NCI-H510A (cell line): Measurements from ENCODE around the gene MGAM2.

ENCODE experiments used
- DNase-seq: peaks from one replicate; lab custom pipeline; 2025; lab: John Stamatoyannopoulos, UW

MGAM2 gene

GRCh38 chr7:142120524-142120923 lies 9.0 kb downstream of the MGAM2 start:
- no peak for DNase-seq

- no peak for DNase-seq
Observed at GRCh38 chr7:142123184-142123583, 11.7 kb downstream of the MGAM2 start.

DNA sequence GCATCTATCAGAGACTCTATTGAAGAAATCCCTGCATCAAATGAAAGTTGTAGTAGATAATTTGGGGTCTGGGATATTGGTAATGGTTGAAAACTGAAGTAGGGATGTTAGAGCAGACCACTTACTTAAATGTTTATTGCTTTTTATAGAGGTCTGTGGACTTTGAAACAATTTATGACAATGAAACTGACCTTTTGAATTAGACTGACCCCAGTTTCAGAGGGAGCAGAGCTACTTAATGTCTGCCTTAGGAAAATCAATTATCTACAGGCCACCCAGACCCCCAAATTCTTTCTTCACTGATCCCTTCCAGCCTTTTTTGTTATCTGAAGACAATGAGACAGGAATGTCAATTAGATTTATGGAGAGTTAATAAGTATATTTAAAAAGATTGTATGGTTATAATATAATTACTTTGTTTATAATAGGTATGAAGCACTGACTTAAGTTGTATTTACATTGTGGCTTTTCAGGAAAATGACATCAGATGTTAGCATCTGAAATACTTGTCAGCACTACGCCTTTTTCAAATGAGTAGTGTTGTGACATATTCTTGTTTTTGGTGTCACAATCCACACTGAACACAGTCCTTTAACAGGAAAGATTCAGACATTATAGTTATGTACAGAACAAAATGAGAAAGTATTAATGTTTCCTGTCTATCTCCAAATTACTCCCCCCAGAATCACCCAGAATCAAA lies 13.9 kb downstream of the MGAM2 start:
- DNase-seq: no peak

- DNase-seq: no peak
Observed at GRCh38 chr7:142130267-142130666, 18.7 kb downstream of the MGAM2 start.

GRCh38 chr7:142131439-142132185 lies 20.1 kb downstream of the MGAM2 start:
- no peak for DNase-seq

GRCh38 chr7:142133731-142134148 lies 22.2 kb downstream of the MGAM2 start:
- DNase-seq: no peak

DNA sequence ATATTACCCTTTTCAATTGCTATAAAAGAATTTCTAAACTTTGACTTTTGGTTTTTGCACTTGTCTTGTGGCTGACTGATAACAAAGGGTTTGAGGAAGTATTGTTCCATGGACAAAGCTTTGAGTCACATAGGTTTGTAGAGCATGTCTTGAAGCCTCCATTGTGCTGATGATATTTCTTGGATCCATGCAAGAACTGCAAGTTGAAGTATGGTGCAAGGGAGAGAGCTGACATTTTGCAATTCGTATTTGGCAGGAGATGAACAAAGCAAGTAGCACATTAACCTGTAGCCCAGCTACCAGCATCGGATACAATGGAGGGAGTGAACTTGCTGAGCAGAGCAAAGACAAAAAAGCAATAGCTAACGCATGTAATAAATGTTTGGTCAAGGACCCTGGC lies 23.4 kb downstream of the MGAM2 start:
- no peak for DNase-seq

DNA sequence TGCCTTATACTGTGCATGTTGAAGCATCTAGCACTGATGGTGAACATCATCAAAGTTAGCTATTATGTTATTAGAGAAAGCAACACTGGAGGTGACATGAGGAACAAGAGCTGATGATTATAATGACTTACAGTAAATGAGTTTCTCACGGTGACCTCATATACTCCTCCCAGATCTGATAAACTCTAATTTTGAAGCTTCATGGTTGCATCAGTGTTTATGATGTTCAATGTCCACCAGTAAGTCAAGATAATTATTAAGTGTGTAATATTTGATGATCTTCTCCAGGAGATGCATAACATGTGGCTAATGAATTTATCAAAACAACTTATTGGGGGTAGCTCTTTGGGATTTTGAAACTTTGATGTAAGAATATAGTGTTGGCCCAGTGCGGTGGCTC lies 27.5 kb downstream of the MGAM2 start:
- no peak for DNase-seq

GRCh38 chr7:142139597-142140400 lies 28.3 kb downstream of the MGAM2 start:
- no peak for DNase-seq

GRCh38 chr7:142140401-142140959 lies 29.0 kb downstream of the MGAM2 start:
- DNase-seq: no peak

GRCh38 chr7:142142702-142143101 lies 31.2 kb downstream of the MGAM2 start:
- no peak for DNase-seq

DNA sequence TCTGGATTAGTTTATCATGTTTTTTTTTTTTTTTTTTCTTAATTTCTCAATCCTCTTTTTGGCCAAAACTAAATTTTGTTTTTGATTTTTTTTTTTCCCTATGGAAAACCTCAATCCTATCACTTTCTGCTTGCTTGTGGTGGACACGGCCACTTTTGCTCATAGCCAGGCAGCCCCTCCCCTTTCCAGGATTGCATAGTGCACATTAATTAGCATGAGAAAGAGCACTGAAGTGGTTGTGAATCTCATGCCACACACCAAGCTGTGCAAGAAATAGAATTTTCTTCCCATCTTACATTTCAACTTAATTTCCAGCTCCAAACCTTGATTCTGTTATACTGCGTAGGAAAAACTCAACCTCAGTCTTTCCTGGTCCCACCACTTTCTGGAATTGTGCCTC lies 34.6 kb downstream of the MGAM2 start:
- no peak for DNase-seq

GRCh38 chr7:142150356-142150755 lies 38.8 kb downstream of the MGAM2 start:
- no peak for DNase-seq

- no peak for DNase-seq
Observed at GRCh38 chr7:142150869-142151268, 39.4 kb downstream of the MGAM2 start.

GRCh38 chr7:142152076-142152475 lies 40.6 kb downstream of the MGAM2 start:
- no peak for DNase-seq

- no peak for DNase-seq
Observed at GRCh38 chr7:142153400-142153799, 41.9 kb downstream of the MGAM2 start.

- DNase-seq: no peak
Observed at GRCh38 chr7:142158736-142159496, 47.4 kb downstream of the MGAM2 start.

DNA sequence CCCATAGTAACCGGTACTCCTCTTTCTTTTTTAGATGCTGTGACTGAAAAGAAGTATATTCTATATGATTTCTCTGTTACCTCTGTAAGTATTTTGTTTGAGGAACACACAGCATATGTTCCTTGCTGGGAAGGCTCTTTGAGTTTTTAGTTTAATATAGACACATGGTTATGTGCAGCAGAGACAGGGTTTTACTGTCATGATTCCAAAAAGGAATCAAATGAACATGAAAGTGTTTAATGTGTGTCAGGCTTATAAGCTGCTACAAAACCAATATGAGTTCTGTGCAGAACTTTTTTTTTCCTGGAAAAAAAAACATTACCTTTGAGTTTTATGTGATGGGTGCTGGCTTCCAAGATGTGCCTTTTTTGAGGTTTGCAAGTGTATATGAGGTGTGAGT lies 50.4 kb downstream of the MGAM2 start:
- no peak for DNase-seq

GRCh38 chr7:142168746-142169145 lies 57.2 kb downstream of the MGAM2 start:
- no peak for DNase-seq

DNA sequence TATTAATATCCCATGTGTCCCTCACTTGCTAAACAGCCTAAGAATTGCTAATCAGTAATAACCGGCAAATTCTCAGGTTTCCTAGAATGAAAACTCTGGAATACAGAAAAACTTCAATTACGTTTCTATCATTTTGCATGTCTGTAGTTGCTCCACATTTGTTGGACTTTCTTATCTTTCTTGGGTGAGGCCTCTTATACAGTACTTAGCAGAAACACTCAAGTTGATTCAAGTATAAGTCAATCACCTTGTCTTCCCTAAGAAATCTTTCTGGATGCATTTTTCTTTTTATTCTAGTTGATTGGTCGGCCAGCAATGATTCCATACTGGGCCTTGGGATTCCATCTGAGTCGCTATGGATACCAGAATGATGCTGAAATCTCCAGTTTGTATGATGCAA lies 61.4 kb downstream of the MGAM2 start:
- no peak for DNase-seq

- no peak for DNase-seq
Observed at GRCh38 chr7:142174441-142174840, 62.9 kb downstream of the MGAM2 start.

- no peak for DNase-seq
Observed at GRCh38 chr7:142175594-142175993, 64.1 kb downstream of the MGAM2 start.
